HG03196 (cell line): ENCODE measurements around the gene PSMG3.
A peak's percentile ranks its signal among the peaks of the same experiment; 100 is the strongest.

Experiments
- ATAC-seq: cut with Tn5 transposase; IDR thresholded peaks from one replicate; pipeline ENCODE4 v1.9.1; 2021; ENCODE audit not compliant: unreplicated experiment

PSMG3 gene, protein sequence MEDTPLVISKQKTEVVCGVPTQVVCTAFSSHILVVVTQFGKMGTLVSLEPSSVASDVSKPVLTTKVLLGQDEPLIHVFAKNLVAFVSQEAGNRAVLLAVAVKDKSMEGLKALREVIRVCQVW

DNA sequence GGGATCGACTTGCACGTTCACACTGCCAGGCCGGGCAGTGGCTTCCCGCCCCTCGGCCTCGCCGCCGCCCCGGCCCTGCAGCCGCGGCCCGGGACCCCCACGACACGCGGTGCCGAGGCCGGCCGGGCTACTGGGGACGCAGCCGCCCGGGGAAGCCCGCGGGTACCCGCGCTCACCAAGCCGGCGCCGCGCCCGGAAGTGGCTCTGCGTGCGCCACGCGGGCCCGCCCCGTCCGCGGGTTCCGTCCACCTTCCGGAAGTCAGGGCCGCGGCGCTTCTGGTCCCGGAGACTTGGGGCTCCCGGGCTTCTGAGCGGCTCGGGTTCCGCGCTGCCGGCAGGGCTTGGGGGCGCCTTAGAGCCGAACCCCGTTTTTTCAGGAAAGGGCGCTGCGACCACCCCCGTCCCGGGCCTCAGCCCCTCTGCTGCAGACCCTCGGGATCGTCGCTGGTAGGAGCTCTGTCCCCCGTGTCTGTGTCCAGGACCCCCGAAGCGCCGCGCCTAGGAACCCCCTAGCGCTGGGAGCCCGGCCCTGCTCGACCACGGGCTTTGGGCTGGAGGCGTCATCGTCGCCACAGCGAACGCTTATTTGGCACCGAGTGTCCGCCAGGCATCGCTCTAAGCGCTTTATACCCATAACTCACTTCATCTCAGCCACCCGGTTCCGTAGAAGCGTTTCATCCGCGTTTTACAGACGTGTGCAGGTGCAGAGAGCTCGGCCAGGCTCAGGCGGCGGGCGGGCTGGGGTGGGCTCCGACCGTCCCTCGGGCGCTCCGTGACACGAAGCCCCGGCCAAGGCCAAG lies at the start of gene PSMG3:
Gene PSMG3 (minus strand): TSS at position 200 of the 800 bp plus-strand sequence. CDS start 693 bp downstream, outside the sequence.
- peak; percentile 89 for ATAC-seq

DNA sequence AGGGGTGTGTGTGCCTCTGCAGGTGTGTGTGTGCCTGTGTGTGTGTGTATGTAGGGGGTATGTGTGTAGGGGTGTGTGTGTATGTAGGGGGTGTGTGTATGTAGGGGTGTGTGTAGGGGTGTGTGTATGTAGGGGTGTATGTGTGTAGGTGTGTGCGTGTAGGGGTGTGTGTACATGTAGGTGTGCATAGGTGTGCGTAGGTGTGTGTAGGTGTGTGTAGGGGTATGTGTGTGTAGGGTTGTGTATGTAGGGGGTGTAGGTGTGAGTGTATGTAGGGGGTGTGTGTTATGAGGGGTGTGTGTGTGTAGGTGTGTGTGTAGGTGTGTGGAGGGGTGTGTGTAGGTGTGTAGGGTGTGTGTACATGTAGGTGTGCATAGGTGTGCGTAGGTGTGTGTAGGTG lies 48.6 kb upstream of the PSMG3 start:
- ATAC-seq: no peak

DNA sequence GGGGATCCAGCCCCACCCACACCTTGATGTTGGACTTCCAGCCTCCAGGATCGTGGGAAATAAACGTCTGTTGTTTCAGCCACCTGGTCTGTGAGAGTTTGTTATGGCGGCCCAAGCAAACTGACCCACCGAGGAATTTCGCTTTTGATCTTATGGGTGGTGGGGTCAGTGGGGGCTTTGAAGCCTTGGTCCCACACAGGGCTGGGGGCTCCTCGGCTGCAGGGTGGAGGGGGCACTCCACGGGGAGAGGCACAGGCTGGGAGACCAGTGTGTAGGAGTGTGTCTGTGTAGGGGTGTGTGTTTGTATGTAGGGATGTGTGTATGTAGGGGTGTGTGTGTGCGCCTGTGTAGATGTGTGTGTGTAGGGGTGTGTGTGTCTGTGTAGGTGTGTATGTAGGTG lies 48.1 kb upstream of the PSMG3 start:
- ATAC-seq: no peak

DNA sequence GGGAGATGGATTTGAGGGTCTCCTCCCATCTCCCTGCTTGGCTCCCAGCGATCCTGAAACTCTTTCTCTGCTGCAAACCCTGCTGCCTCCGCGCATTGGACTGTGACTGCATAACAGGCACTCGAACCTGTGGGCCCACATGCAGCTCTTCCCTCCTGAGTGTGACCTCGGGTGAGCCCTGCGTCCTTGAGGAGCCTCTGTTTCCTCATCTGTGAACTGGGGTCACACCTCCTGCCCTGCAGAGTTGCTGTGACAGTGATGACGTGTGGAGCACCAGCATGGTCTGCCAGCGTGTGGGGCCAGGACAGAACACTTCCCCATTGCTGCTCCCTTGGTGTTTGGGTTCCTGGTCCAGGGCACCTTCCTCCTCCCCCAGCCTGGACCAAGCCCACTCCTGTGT lies 46.9 kb upstream of the PSMG3 start:
- no peak for ATAC-seq

DNA sequence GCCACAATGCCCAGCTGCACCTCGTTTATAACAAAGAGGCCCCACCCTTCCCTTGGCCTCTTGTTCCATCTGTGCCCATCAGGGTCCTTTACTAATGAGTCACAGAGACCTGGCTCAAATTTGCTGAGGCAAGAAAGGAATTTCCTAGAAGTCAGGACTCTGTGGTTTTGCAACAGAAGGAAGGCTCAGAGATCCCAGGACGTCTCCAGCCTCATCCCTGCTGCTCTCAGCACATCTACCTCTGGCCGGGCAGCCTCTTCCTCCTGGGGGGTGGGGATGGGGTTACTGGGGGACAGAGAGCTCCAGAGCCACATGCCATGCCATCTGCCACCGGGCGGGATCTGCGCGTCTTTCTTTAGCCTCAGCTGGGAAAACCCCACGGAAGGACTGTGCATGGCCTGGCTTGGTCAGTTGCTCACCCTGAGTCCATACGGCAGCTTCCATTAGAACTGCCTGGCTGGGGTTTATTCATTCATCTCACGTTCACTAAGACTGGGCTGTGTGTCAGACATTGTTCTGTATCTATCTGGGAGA lies 41.9 kb upstream of the PSMG3 start:
- no peak for ATAC-seq

DNA sequence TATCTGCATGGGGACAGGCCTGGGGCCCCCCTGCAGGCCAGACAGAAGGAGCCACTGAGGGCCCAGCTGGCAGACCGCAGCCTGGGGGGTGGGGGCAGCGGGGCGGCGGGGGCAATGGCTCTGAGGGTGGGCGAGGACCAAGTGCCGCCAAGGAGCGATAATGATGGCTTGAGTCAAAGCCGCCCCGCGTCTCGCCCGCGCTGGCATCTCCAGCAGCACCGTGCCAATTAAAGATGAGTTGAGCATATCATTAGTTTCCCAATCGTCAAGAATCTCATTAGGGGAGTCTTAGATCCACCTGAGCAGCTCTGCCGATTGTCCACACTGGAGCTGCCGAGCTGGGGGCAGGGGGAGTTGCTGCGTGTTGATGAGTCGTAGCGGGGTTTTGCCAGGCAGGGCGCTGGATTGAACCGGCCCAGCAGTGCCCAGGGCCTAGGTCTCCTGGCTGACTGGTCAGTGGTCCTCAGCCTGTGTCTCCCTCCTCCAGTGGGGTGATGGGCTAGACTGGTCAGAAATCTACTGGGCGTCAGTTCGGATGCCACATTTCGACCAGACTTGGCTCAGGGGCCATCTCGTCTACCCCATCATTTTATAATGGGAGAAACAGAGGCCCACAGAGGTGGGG lies 41.0 kb upstream of the PSMG3 start:
- ATAC-seq: no peak

DNA sequence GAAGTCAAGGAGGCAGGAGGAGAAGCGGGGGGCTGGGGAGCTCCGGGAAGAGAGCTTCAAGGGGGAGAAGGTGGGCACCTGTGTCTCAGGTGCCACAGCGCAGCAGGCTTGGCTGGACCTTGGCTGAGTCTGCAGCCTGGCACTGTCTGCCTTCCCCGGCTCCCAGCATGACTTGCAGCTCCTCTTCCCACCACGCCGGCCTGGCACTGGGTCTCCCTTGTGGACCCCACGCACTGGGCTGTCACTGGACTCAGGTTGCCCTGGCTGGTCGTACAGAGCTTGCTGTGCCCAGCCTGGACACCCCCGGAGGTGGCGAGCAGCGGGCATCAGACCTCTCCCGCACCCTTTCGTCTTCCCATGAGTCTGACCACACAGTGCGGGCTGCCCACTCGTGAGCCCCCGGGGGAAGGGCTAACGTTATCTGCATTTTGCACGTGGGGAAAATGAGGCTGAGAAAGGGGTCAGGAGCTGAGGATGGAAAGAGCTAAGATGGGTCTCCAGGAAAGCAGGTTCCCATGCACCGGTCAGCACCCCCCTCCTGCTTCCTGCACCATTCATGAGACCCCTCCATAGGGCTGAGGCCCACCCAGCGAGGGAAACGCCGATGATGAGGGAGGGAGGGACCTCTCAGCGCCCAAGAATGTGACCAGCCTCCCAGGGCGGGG lies 40.3 kb upstream of the PSMG3 start:
- no peak for ATAC-seq

DNA sequence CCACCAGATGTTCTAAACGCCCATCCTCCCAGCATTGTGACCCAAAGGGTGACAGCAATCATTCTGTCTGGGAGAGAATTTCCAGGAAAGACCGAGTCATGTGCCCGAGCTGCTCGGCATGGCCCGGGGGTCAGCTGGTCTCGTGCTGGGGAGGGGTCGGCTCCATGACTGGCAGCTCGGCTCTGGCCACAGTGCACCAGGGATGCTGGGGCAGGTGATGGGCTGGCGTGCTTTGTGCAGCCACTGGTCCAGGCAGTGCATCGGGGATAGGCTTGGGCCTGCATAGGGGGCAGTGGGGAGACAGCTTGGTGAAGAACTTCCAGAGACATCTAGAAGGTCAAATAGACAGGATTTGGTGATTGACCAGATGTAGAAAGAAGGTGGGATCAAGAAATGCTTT lies 39.2 kb upstream of the PSMG3 start:
- no peak for ATAC-seq

DNA sequence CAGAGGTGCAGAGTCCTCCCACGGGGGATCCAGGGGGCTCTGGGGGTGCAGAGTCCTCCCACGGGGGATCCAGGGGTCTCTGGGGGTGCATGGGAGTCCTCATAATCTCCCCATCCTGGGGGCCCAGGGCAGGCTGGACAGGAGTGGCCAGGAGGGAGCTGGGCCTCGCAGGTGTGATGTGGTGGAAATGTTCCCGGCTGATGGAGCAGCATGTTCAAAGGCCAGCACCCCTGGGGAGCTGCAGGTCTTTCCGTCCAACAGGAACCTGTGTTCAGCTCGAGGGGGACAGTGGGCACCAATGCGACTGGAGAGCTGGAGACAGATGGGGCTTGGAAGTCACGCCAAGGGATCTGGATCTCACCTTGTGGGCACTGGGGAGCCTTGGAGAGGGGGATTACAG lies 38.5 kb upstream of the PSMG3 start:
- no peak for ATAC-seq

DNA sequence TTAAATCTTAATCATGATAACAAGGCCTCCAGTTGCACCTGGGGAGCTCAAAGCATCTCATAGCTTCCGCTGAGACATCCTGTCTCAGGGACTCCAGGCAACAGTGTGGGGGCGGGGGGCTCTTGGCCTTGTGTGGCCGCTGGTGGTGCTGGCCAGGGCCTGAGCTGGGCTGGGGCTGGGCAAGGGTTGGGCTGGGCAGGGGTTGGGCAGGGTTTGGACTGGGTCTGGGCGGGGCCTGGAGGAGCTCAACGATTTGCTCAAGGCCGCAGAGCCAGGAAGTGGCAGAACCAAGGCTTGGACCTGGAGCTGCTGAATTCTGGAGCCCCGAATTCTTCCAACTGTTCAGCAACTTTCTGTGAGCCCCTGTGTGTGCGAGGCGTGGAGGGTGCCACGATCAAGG lies 37.9 kb upstream of the PSMG3 start:
- ATAC-seq: no peak

DNA sequence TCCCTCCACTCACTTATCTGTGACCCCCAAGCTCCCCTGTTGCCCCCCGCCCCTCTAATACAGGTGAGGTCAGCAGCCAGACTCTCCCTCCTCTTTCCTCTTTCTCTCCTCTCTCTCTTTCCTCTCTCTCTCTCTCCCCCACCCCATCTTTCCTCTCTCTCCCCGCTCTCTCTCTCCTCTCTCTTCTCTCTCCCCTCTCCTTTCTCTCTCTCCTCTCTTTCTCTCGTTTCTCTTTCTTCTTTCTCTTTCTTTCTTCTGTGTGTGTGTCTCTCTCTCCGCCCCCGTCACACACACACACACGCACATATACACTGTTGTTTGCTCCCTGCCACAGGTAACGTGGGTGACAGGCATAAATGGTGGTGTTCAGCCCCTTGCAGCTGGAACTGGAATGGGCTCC lies 37.2 kb upstream of the PSMG3 start:
- ATAC-seq: no peak

DNA sequence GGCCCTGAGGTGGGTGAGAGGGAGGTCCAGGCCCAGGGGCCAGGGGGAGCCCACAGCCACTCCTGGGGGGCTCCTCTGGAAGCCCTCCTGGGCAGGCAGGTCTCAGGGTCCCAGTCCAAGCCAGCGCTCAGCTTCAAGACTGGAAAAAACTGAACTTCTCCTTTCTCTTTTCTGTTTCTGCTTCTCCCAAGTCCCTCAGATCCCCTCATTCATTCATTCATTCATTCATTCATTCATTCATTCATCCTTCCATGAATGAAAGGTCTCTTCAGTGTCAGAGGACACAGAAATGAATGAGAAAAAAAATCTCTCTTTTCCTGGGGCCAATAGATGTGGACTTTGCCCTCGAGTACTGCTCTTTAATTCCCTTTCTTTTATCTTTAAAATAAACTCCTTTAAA lies 34.6 kb upstream of the PSMG3 start:
- ATAC-seq: no peak

DNA sequence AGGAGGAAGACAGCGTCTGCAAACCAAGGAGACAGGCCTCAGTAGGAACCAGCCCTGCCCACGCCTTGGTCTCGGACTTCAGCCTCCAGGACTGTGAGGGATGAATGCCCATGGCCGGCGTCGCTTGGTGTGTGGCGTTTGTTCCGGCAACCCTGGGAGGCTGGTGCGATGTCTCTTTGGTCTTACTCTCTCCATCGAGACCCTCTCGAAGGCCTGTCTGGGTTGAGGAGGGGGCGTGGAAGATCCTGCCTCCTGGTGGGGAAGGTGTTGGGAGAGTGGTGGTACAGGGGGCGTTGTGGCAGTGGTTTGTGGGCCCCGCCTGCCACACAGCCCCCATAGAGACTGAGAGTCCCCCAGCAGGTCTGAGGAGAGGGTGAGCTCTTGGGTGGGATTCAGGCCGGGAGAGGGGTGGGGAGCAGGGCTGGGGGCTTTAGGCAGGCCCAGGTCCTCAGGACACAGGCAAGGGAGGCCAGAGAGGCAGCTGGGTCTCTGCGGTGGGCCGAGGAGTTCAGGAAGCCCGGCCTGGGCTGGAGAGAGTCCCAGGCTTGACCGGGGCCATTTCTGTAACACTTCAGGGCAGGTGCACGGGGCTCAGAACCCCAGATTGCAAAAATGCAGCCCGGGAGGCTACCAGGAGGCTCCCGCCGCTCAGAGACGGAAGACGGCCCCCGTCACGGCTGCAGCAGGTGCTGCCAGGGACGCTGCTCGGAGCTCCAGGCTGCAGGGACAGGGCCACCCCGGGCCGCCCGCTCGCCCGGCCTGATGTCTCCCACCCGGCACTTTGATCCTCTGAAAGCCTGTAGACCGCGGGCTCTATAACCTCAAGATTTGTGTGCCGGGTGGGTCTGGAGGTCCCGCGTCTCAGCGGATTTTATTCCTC lies 33.8 kb upstream of the PSMG3 start:
- no peak for ATAC-seq

DNA sequence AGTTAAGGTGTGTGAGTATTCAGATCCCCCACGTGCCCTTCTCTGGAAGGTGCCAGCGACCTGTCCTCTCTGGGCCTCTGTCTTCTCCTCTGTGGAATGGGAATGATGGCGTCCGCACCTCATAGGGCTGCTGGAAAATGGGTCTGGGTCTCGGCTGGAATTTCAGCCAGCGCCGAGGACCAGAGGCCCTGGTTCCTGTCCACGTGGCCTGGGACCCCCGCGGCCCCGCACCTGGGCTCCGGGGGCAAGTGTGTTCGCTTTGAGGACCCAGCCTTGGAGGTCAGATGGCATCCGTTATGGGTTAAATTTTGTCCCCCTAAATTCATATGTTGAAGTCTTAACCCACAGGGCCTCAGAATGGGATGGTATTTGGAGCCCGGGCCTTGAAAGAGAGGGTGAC lies 32.6 kb upstream of the PSMG3 start:
- no peak for ATAC-seq

DNA sequence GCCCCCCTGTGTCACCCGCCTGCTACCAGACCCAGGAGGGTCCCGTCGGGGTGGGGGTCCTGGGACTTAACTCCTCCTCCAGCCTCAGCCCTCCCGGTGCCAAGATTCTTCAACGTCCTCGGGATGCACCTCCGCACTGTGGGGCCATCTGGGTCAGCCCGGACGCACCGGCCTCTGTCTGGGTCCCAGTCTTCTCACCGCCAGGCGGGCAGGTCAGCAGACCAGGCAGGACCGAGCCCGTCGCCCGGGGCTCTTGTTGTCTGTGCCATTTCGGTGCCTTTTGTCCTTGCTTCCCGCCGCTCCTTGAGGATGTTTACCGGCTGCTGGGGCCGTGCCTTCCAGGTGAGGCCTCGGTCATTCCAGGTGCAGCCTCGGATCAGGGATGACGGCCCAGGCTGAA lies 32.1 kb upstream of the PSMG3 start:
- ATAC-seq: no peak

DNA sequence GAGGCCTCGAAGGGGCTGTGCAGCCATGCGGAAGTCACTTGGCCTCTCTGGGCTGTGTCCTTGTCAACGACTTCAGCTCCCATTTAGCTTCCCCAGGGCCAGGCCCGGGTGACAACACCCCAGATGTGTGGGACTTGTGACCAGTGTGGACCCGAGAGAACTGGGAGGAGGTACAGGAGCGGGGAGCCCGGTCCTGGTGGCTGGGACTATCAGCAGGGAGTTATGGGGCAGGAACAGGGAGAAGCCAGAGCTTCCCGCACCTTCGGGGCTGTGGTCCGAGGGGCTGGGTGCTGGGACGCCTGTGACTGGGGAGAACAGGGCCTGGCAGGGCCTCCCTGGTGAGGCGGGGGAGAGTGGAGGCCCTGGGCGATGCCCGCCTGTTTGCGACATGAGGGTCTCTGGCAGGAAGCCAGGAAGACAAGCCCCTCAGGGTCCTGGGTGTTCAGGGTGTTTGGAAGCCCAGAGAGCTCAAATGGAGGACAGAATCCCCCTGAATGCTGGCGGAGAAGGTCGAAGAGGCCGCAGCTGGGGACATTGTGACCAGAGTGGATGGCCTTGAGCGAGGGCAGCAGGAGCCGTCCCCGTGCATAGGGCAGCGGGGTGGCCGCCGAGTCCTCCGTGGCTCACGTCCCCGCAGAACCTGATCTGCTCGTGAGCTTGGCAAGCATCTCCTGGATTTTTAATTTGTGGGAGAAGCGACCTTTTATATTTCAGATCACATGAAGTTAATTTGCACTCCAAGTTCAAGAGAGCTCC lies 30.0 kb upstream of the PSMG3 start:
- ATAC-seq: no peak

DNA sequence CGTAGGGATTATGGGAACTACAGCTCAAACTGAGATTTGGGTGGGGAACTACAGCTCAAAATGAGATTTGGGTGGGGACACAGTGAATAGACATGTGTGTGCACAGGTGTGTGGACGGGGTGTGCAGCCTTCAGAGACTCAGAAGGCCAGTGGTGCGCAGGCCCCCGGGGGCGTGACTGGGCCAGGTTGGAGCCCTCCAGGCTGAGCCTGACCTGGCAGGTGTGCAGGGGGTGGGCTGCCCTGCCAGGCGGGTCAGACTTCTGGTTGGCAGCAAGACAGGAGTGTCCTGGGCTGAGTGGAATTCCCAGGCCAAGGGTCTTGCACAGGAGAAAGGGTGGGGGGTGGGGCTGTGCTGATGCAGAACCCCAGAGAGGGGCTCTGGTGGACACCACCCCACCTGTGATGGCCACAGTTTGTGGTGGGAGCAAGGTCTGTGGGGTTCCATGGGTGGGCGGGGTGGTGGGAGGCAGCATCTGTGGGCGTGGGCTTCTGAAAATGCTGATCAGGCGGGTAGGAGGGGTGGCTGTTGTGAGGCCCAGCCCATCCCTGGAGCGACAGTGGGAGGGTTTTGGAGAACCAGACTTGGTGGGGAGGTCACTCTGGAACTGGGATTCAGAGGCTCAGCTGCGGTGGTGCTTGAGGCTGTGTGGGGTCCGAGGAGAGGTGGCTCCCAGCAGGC lies 29.3 kb upstream of the PSMG3 start:
- no peak for ATAC-seq

DNA sequence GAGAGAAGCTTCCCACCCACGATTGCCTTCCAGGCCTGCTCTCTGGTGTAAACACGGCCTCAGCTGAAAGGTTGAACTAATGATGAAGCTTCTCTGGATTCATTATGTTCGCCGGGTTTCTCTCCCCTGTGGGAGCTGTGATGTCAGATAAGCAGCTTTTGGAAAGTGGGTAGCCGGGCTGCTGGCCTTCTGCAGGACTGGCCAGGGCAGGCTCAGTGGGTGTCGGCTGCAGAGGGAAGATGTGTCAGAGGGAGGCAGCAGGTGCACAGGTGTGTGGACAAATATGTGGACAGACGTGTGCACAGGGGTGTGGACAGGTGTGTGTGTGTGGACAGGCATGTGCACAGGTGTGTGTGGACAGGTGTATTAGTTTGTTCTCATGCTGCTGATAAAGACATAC lies 28.5 kb upstream of the PSMG3 start:
- ATAC-seq: no peak

DNA sequence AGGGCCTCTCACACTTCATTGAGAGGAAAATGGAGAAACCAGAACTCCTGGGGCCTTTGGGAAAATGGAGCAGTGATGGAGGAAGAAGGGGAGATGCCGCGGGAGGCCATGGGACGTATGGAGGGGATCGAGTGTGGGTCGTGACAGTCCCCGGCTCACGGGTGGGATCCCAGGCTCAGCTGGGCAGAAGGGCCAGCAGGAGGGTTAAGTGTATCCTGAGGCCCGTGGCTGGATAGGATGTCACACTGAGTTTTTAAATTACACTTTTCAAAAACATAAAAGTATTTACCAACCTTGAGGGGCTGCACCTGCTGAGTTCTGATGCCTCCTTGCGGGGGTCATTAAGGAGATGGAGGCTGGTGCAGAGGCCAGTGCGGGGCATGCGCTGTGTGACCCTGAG lies 28.0 kb upstream of the PSMG3 start:
- ATAC-seq: no peak
